ENCODE measurements around the gene DENND11.

Gene DENND11

DNA sequence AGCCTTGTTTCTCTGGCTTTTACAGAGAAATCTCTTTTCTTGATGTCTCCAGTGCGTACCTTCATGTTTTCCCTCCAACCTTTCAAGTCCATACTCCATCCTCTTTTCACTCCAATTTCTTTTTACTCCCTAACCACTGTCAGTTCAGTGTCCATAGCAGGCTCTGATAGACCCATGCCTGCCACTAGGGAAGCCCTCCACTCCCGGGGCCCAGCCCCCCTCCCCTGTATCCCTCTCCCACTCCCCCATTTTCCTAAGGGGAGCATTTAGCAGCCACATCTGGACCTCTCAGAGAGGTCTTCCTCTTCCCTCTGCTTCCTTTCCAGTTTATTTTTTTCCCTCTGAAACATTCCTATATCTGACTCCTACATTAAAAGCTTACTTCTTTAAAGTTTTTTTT is 33.1 kb downstream of the DENND11 start:
- TF ChIP-seq, protein P1, sequence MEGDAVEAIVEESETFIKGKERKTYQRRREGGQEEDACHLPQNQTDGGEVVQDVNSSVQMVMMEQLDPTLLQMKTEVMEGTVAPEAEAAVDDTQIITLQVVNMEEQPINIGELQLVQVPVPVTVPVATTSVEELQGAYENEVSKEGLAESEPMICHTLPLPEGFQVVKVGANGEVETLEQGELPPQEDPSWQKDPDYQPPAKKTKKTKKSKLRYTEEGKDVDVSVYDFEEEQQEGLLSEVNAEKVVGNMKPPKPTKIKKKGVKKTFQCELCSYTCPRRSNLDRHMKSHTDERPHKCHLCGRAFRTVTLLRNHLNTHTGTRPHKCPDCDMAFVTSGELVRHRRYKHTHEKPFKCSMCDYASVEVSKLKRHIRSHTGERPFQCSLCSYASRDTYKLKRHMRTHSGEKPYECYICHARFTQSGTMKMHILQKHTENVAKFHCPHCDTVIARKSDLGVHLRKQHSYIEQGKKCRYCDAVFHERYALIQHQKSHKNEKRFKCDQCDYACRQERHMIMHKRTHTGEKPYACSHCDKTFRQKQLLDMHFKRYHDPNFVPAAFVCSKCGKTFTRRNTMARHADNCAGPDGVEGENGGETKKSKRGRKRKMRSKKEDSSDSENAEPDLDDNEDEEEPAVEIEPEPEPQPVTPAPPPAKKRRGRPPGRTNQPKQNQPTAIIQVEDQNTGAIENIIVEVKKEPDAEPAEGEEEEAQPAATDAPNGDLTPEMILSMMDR (IDR thresholded peaks at IDR 0.05; ENCODE audit: low read depth, low read length), result no peak

DNA sequence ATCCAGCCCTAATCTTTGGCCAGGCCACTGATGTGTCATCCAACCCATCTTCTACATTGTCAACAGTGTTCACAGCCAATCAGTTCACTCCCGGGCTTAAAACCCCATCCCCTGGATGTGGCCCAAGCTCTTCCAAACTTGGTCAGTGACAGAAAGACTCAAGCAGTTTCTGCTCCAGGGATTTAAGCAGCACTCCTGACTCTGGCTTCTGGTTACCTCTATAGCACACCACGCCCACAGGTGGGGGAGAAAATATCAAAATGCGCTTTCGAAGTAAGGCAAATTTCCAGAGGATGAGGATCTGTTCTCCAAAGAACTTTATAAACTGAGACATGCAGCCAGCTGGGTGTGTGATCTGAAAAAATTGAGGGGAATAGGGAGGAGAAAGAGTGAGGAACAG is 35.9 kb downstream of the DENND11 start:
- DNase-seq (ENCODE audit: extremely low read depth, low read depth), result no peak
- TF ChIP-seq, protein P1 (IDR thresholded peaks at IDR 0.05; ENCODE audit: low read depth, low read length), result no peak

More for the DNA sequence above, 33.1 kb downstream of the DENND11 start:
- DNase-seq (ENCODE audit: extremely low read depth, low read depth), result no peak

- TF ChIP-seq, protein P1 (IDR thresholded peaks at IDR 0.05; ENCODE audit: low read depth, low read length), result no peak
- no peak for DNase-seq (ENCODE audit: extremely low read depth, low read depth)
Measured at GRCh38 chr7:141665208-141666035, 36.5 kb downstream of the DENND11 start.

DNA sequence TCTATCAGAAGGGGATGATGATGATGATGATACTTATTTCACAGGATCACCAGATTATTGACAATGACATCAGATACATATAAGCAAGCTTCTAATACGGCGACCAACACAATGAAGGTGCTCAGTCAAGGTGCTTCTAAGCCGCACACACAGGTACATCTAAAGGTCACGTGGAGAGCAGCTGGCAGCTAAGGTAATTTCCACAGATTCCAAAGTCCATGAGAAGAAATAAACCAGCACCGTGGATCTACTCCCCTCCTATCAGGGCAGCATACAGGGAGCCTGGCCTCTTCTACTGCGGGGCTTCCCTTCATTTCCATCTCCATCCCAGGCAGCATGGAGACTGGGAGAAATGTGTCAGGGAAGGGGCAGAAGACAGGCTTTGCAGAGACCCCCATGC is 37.5 kb downstream of the DENND11 start:
- TF ChIP-seq, protein P1 (IDR thresholded peaks at IDR 0.05; ENCODE audit: low read depth, low read length), result no peak
- DNase-seq (ENCODE audit: extremely low read depth, low read depth), result no peak

DNA sequence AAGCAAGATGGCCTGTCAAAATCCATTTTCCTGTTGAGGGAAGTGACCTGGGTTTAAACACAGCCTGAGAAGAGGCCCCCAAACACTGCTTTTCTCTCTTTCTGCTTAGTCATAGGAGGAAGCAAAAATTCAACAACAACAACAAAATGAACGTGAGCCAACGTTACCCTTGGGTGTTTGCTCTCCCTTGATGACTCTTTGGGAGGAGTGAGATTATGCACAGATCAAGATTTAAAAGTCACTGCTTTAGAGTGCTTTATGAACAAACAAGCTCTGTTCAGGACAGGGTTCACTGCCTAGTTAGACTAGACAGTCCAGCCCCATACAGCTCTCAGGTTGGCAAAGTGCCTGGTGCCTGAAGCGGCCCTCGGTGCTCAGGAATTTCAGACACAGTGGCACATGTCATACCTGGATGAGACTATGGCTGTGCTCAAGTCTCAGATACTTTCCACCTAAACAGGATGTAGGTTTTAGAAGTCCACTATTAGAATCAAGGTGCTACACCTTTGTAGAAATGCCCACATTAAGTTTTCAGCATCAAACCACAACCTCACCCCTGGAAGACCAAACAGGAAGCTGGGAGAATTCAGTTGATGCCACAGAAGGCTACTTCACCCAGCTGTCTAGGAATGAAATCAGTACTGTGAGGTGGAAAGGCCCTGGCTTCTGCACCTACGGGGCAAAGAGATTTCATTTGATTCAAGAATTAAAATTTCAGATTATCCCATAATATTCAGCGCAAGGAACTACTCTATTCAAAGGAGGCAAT is 38.7 kb downstream of the DENND11 start:
- no peak for DNase-seq (ENCODE audit: extremely low read depth, low read depth)
- TF ChIP-seq, protein P1 (IDR thresholded peaks at IDR 0.05; ENCODE audit: low read depth, low read length), result no peak

- no peak for DNase-seq (ENCODE audit: extremely low read depth, low read depth)
- TF ChIP-seq, protein P1 (IDR thresholded peaks at IDR 0.05; ENCODE audit: low read depth, low read length), result no peak
Measured at GRCh38 chr7:141660259-141660658, 41.7 kb downstream of the DENND11 start.

- no peak for DNase-seq (ENCODE audit: extremely low read depth, low read depth)
- TF ChIP-seq, protein P1 (IDR thresholded peaks at IDR 0.05; ENCODE audit: low read depth, low read length), result no peak
Measured at GRCh38 chr7:141659501-141659900, 42.5 kb downstream of the DENND11 start.

Measured in AG09319 (cell line).